LNCaP clone FGC (cell line): ENCODE measurements around the gene RSBN1.

Experiments
- DNase-seq: peaks from one replicate; pipeline ENCODE4 v3.0.0-alpha.2; 2011; ENCODE audit warnings: low read depth
- H3K4me3 ChIP-seq: 2 replicates; pipeline ENCODE4 v1.5.1; 2011; ENCODE audit warnings: mild to moderate bottlenecking, low read depth, low read length, control low read depth
- TF ChIP-seq, protein P1 (sequence below): IDR thresholded peaks from 2 replicates; pipeline ENCODE4 v1.5.1; 2012; ENCODE audit warnings: mild to moderate bottlenecking; ENCODE audit not compliant: control insufficient read depth, insufficient read depth; ENCODE audit errors: extremely low read depth

Gene RSBN1

DNA sequence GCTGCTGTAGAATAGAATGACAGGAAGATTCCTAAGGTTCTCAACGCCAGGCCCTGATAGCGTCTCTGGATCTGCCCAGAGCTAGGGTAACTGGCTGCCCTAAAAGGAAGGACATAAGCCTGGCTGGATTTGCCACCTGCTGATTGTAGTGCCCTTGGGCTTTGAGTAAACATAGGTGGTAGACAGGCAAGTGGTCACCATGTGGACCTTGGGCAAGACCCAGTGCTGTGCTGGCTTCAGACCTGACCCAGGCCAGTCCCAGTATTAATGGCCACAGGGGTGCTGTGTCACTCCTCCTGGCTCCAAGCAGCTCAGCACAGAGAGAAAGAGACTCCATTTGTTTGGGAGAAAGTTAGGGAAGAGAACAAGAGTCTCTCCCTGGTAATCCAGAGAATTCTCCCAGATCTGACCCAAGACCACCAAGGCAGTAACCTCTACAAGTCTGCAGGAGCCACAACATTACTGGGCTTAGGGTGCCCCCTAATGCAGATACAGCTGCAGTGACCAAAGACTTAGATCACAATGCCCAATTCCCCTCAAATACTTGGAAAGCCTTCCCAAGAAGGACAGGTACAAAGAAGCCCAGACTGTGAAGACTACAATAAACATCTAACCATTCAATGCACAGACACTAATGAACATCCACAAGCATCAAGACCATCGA is 97.5 kb downstream of the RSBN1 start:
- DNase-seq, result no peak
- TF ChIP-seq, protein P1, sequence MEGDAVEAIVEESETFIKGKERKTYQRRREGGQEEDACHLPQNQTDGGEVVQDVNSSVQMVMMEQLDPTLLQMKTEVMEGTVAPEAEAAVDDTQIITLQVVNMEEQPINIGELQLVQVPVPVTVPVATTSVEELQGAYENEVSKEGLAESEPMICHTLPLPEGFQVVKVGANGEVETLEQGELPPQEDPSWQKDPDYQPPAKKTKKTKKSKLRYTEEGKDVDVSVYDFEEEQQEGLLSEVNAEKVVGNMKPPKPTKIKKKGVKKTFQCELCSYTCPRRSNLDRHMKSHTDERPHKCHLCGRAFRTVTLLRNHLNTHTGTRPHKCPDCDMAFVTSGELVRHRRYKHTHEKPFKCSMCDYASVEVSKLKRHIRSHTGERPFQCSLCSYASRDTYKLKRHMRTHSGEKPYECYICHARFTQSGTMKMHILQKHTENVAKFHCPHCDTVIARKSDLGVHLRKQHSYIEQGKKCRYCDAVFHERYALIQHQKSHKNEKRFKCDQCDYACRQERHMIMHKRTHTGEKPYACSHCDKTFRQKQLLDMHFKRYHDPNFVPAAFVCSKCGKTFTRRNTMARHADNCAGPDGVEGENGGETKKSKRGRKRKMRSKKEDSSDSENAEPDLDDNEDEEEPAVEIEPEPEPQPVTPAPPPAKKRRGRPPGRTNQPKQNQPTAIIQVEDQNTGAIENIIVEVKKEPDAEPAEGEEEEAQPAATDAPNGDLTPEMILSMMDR, result peak; percentile 49
- H3K4me3 ChIP-seq, result no peak overlapping the region
